HG03460 (cell line): Measurements from ENCODE around the gene ATP5ME.
"Not testable (repeated sequence)": the region's sequence is repeated elsewhere in the genome, so short reads cannot be mapped to it uniquely, and the experiment has no call there.

Experiments
- ATAC-seq: cut with Tn5 transposase; IDR thresholded peaks from one replicate; pipeline ENCODE4 v1.9.1; 2021; ENCODE audit not compliant: unreplicated experiment

Gene ATP5ME

DNA sequence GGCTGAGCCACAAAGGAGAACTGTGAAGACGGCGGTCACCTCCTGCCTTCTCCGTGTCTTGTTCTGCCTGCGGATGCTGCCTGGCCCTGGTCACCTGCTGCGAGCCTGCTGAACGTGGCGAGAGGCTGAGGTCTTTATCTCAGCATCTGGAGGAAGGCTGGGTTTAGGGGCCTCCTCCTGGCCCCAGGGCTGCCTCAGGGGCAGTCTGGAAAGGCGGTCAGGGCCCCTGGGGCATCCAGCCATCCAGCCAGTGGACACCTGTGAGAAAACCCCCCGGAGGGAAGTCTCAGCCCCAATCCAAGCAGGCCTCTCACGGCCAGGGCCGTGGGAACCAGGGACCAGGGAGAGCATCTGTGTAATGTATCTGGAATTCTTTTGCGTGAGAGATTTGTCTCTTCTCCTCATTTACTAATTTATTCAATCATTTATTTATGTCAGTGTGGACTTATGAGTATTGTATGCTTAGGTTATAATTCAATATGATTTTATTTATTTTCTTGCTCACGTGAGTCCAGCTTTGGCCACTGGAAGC, 37.4 kb downstream of the ATP5ME start:
- ATAC-seq: no peak

DNA sequence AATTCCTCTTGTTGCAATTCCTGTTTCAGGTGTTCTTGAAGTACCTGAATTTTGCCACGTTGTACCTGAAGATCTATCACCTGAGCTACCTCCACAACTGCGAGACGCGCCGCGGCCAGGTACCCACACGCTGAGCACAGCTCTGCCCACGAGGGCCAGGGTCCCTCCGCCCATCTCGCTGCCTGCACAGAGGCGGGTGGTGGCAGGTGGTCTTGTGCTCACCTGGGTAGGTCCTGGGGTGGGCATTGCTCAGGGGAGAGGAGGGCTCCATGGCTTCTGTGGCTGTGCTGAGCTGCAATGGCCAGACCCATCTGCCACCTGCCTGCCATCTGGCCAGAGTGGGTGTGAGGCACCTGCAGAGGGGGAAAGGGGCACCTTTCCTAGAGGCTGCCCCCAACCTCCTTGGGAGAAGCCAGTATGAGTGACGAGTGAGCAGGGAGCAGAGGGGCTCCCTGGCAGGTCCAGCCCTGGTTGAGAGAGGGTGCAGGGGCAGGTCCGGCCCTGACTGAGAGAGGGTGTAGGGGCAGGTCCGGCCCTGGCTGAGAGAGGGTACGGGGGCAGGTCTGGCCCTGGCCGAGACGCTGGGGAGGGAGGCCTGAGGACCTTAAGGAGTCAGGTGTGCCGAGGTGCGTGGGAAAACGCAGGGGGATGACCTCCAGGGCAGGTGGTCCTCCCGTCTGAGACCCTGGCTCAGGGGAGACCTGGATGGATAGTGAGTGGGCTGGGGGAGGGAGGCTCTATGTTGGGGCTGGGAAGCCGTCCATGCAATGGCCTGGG, 38.0 kb downstream of the ATP5ME start:
- no peak for ATAC-seq

DNA sequence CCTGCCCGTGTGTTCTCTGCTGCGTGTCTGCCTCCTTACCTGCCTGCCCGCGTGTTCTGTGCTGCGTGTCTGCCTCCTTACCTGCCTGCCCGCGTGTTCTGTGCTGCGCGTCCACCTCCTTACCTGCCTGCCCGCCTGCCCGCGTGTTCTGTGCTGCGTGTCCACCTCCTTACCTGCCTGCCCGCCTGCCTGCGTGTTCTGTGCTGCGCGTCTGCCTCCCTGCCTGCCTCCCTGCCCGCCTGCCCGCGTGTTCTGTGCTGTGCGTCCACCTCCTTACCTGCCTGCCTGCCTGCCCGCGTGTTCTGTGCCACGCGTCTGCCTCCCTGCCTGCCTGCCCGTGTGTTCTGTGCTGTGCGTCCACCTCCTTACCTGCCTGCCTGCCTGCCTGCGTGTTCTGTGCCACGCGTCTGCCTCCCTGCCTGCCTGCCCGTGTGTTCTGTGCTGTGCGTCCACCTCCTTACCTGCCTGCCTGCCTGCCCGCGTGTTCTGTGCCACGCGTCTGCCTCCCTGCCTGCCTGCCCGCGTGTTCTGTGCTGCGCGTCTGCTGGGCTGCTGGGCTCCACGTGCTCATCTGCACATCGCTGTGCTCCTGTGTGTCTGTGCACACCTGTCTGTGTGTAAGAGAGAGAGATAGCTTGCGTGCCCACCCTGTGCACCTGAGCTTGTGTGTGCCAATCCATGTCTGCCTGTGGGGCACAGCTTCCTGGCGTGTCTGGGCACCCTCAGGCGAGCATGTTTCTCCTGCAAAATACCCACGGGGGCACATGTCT, 38.8 kb downstream of the ATP5ME start:
- ATAC-seq: not testable (repeated sequence)

DNA sequence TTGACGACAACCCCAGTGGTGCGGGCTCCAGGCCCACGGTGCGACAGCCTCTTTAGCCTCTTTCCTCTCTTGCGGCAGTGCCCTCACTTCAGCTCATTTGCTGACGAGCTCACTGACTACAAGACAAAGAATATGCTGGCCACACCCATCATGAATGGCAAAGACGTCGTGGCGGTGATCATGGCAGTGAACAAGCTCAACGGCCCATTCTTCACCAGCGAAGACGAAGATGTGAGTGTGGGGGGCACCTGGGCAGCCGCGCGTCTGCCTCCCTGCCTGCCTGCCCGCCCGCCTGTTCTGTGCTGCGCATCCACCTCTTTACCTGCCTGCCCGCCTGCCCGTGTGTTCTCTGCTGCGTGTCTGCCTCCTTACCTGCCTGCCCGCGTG, 39.5 kb downstream of the ATP5ME start:
- no peak for ATAC-seq

DNA sequence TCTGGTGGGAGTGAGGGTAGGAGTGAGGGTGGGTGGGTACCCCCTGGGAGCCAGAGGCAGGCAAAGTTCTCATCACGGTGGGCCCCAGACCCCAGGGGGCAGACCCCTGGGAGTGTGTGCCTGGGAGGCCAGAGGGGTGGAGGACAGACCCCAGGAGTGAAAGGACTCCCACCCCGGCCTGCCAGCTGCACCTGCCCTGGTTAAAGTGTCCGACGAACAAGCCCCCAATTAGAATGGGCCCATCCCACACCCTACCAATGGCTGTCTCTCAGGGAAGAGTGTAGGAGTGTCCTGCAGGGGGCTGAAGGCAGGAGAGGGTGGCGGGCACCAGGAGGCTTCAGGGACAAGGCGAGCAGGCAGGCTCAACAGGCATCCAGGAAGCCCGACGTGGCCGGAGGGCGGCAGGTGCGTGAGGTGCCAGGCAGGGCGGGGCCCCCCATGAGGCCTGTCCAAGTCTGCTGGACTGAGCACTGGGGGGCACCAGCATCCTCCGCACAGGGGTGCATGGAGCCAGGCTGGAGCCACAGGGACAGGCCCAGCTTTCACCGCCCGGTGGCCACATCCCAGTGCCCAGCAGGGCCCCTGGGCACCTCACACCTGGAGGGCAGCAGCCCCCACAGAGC, 40.0 kb downstream of the ATP5ME start:
- ATAC-seq: no peak

DNA sequence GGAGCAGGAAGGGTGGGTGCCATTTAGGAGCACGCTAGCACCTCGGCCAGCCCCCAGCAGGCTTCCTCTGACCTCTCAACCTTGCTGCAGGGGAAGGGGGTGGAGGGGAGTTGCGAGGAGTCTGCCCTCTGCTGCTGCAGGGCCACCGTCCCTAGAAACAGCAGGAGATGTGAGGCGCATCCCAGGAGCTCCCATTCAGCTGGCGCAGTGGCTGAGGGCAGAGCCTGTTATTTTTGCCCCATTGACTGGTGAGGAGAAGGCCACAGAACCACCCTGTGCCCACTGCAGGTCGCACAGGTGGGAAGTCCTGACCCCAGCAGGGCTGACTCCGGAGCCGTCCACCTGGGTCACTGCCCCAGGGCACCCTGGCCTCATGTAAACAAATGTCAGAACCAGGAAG, 40.7 kb downstream of the ATP5ME start:
- no peak for ATAC-seq

DNA sequence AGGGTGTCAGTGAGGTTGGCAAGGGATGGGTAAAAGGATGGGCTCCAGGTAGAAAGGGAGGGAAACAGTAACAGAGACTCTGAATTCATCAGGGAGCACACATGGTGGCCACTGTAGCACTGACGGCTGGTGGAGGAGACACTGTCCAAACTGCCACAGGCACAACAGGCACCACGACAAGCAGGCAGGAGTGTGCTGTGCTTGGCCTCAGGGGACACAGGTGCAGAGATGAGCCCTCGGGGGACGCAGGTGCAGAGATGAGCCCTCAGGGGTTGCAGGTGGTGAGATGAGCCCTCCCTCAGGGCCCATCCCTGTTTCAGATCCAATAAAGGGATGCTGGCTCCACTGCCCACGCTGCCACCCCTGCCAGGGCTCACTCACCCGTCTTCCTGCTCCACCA, 41.1 kb downstream of the ATP5ME start:
- no peak for ATAC-seq

DNA sequence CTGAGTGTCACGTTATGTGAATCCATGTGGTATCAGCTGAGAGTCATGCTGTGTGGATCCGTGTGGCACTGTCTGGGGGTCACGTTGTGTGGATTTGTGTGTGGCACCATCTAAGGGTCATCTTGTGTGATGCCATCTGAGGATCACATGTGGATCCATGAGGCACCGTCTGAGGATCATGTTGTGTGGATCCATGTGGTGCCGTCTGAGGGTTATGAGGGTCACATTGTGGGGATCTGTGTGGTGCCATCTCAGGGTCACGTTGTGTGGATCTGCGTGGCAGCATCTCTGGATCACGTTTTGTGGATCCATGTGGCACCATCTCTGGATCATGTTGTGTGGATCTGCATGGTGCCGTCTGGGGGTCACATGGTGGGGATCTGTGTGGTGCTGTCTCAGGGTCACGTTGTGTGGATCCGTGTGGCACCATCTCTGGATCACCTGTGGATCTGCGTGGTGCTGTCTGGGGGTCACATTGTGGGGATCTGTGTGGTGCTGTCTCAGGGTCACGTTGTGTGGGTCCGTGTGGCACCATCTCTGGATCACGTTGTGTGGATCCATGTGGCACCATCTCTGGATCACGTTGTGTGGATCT, 41.8 kb downstream of the ATP5ME start:
- no peak for ATAC-seq

DNA sequence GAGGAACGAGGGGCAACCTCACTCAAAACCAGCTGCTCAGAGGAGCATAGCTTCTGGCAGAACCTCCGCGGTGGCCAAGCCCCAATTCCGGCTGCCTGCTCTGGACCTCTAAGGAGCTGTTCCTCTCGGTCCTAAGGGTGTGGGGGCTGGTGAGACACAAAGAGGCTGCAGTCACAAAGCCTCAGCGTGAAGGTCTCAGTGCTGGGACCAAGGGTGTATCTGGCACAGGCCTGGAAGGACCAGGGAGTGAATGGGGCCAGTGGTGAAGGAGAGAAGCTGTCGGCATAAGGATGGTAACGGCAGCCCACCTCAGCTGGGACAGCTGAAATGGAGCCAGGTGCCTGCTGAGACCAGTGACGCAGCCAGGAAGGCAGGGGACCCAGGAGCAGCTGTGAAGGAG, 43.4 kb downstream of the ATP5ME start:
- ATAC-seq: no peak

DNA sequence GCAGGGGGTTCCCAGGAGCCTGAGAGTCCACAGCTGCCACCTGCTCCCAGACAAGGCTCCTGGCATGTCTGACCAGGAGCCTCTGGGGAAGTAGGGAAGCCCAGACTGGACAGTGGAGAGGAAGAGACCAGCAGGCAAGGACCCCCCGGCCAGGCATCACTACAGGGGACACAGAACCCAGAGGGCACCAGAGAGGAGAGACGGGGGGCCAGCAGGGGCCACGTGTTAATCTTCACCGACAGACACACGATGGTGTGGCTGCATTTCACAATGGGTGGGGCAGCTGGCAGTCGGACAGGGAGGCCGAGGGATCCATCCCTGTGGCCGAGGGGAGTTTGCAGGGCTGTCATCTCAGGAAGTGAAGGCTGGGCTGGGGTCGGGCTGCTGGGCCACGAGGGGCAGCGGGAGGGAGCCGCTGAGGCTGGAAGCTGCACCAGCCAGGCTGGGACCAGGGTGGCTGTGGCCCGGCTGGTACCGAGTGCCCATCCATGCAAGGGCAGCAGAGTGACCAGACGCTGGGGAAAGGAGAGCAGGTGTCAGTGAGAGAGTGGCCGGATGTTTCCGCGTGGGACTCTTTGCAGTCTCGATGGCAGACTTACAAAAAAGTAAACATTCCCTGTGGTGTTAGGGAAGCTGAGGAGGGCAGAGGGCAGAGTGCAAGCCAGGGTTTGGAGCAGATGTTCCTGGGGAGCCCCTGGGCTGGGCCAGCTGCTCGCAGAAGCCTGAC, 44.0 kb downstream of the ATP5ME start:
- no peak for ATAC-seq

DNA sequence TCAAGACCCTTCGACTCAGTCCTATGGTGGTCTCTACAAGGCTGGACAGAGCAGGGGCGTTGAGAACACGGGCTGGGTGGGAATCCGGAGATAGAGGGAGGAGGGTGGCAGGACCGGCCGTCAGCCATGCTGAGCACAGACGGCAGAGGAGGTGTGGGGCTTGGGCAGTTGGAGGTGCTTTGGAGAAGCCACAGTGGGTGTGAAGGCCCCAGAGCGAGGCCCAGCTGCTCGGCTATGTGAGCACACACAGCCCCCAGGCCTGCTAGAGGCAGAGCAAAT, 44.5 kb downstream of the ATP5ME start:
- ATAC-seq: no peak

DNA sequence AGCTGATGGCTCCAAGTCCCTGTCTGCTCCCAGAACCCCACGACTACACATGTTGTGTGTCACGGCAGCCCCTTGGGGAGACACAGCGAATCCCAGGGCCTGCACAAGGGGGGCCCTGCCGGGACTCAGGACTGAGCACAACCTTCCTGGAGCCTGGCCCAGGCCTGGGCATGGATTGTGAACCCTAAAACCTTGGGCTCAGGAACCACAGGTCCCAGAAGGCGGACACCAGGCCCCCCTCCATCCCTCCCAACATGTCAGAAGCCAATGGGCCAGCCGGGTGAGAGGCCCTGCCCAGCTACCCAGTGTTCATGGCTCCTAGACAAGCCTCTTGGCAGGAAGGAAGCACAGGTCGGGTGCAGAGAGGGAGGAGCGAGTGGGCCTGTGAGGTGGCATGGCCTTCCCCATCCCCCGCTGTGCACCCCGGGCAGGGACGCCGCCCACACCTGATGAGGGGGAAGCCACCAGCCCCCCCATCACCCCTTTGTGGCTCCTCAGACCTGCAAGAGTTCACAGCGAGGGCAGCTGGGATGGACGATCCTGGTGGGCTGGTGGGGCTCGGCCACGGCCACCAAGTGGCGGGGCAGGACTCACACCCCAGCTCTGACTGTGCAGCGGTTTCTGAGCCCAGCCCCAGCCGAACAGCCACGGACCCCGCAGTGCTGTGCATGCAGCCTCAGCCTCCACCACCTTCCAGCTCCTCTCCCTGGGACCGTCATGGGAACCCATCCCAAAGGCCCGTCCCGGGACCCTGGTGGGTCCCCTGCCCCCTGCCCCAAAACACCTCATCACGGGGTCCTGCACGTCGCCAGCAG, 45.0 kb downstream of the ATP5ME start:
- no peak for ATAC-seq

DNA sequence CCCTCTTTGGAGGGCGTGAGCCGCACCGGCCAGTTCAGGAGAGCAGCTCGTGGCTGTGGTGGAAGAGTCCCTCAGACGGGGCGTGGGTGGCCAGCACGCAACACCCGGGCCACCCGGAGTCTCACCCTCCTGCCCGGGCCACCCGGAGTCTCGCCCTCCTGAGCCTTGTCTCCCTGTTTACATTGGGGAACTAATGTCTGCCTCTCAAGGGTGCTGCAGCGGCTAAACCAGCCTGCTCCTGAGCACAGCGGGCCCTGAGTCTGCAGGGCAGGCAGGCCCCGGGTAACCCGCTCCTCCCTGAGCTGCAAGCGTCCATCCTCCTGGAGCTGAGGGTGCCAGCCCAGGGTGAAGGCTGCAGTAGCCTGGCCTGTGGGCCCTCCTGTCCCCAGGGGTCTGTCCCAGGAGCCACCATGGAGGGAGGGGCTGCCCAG, 45.8 kb downstream of the ATP5ME start:
- no peak for ATAC-seq

DNA sequence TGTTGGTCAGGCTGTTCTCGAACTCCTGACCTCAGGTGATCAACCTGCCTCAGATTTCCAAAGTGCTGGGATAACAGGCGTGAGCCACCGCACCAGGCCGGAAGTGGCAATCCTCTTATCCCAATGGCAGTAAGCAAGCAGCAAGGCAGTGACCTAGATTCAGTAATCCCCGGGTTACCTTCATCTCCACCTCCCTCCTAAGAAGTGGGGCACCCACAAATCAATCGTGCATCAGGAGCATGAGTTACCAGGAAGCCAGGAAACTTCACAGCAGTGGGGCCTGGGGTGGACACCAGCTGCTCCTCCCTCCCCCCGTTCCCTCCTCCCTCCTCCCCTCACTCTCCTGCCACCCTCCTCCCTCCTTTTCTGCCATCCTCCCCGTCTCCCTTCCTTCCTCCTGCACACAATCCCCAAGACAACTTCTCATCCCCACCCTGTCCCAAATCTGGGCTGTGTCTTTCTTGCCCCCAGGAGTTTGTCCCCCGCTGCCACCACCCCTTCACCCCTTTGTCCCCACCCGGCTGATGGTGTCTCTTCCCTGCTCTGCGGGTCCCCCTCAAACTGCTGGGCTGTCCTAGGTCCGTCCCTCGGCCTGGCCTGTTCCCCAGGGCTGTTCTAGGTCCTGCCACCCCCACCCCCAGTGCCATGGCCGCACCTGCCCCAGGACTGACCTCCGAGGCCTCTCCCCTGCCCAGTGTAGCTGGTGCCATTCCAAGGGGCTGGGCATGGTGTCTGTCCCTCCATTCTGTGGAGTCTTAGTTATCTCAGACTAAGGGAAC, 46.5 kb downstream of the ATP5ME start:
- ATAC-seq: no peak

DNA sequence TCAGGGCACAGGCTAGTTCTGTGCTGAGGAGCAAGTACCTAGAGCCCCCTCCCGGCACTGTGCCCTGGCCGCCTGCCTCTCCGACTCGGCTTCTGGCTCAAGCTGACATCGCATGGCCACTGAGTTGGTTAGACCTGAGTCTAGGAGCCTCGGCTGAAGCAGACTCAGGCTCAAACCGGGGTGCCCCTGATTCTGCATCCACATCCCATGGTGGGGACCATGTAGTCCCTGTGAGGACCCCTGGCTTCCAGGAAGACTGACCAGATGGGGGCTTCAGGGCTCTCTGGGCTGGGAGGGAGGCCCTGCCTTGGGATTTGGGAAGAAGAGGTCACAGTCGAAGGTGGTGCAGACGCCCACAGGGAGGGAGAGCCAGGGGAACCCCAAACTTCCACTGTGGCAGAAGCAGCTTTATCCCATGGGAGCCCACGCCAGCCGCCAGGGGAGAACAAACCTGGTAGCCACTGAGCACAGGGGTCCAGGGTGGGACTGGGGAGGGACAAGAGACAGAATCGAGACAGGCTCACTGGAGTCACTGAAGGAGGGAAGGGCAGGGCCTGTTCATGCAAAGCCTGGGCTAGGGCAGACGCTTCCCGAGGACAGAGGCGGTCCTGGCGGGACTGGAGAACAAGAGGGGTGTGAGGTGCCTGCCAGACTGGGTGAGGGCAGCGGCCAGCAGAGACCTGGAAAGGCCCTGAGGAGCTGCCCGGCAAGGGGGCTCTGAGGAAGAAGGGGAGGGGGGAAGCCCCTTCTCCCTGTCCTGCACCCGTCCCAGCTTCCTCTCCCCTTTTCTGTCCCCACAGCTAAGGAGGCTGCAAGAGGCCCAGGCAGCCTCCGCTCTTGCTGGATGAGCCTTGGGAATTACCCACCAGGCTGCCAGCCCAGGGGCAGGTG, 47.6 kb downstream of the ATP5ME start:
- ATAC-seq: no peak

DNA sequence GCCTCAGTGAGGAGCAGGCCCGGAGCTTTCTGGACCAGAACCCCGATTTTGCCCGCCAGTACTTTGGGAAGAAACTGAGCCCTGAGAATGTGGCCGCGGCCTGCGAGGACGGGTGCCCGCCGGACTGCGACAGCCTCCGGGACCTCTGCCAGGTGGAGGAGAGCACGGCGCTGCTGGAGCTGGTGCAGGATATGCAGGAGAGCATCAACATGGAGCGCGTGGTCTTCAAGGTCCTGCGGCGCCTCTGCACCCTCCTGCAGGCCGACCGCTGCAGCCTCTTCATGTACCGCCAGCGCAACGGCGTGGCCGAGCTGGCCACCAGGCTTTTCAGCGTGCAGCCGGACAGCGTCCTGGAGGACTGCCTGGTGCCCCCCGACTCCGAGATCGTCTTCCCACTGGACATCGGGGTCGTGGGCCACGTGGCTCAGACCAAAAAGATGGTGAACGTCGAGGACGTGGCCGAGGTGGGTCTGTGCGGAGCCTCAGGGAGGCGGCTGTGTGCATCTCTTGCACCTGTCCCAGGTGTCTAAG, 48.4 kb downstream of the ATP5ME start:
- ATAC-seq: no peak

DNA sequence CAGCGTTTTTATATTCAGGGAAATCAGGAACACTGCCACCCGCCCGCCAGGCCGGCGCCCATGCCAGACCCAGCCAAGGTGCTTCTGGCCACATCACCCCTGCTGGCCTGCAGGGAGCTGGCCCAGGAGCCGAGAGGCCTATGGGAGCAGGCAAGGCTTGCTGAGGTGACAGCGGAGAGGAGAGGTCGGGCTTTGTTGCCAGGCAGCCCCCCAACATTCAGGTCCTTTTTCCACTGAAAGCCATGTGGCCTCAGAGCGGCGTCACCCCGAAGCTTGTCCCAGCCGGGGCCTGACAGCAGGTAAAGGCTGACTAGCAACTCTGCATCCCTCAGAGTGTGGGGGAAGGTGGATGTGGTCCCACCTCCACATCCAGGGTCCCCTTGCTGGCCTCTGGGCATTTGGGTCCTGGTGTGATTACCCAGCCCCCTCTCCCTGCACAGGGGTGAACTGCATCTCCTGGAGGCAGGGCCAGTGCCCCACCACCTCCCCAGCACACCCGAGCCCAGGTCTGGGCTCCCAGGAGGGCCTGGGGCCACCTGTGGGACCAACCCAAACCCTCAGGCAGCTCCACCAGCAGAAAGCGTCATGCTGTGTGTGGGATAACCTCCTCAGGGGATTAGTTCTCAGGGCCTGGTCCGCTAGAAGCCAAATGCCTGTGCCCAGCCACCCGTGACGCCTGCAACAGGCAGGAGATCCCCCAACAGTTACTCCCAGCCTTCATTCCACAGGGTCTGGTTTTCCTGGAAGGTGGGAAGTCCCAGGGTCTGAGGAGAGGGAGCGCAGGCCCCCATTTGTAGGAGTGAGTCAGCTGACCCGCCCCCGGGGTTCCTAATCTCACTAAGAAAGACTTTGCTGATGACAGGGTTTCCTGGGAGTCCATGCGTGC, 49.1 kb downstream of the ATP5ME start, which contains the start of gene PDE6B:
Gene PDE6B (plus strand): TSS at position 869 of the 886 bp plus-strand sequence. CDS start 54 bp downstream, outside the sequence.
- ATAC-seq: no peak
